GM23338 (cell line): Measurements from ENCODE around the gene PCDHB8.
"Not testable (repeated sequence)": the region's sequence is repeated elsewhere in the genome, so short reads cannot be mapped to it uniquely, and the experiment has no call there.

ENCODE experiments used
- CREB1 ChIP-seq: fragments of 250-450 bp; sonication (Bioruptor Pico); IDR thresholded peaks from 2 replicates; pipeline ENCODE4 v1.5.0; 2020; ENCODE audit warnings: low read depth, mild to moderate bottlenecking, moderate library complexity
- CTCF ChIP-seq, 2 experiments: fragments of 200-600 bp in 1 of 2; sonication (generic) in 1 of 2; conservative IDR thresholded peaks; 2 replicates each; pipeline versions ENCODE4 v1.5.1 to v1.6.1; 2016 to 2017; ENCODE audit warnings: antibody characterized with exemption in 2 of 2, low read depth in 2 of 2, mild to moderate bottlenecking in 2 of 2, moderate library complexity in 1 of 2
- ETS1 ChIP-seq: IDR thresholded peaks from 2 replicates; pipeline ENCODE4 v1.6.1; 2016; ENCODE audit warnings: antibody characterized with exemption
- EZH2 ChIP-seq: fragments of 200-600 bp; sonication (generic); IDR thresholded peaks from one replicate; pipeline ENCODE4 v1.8.0; 2017; ENCODE audit warnings: antibody characterized with exemption, mild to moderate bottlenecking, low read depth; ENCODE audit not compliant: unreplicated experiment
- EZH2phosphoT487 ChIP-seq: fragments of 200-600 bp; sonication (generic); IDR thresholded peaks from one replicate; pipeline ENCODE4 v1.8.1; 2018; ENCODE audit warnings: antibody characterized with exemption; ENCODE audit not compliant: unreplicated experiment
- JUNB ChIP-seq: IDR thresholded peaks from one replicate; pipeline ENCODE4 v1.6.1; 2016; ENCODE audit warnings: antibody characterized with exemption; ENCODE audit not compliant: unreplicated experiment
- NANOG ChIP-seq: IDR thresholded peaks from 2 replicates; pipeline ENCODE4 v1.6.1; 2016; ENCODE audit warnings: antibody characterized with exemption, borderline replicate concordance
- POLR2AphosphoS5 ChIP-seq: IDR thresholded peaks from 2 replicates; pipeline ENCODE4 v1.6.1; 2016; ENCODE audit warnings: antibody characterized with exemption, low read depth
- REST ChIP-seq: IDR thresholded peaks from one replicate; pipeline ENCODE4 v1.6.1; 2018; ENCODE audit warnings: antibody characterized with exemption; ENCODE audit not compliant: unreplicated experiment
- ZNF114 ChIP-seq: fragments of 250-450 bp; sonication (Bioruptor Pico); IDR thresholded peaks from 2 replicates; pipeline ENCODE4 v1.5.0; 2020; ENCODE audit warnings: mild to moderate bottlenecking, moderate library complexity
- ZNF331 ChIP-seq: fragments of 250-450 bp; sonication (Bioruptor Pico); IDR thresholded peaks from 2 replicates; pipeline ENCODE4 v1.5.0; 2020; ENCODE audit warnings: low read depth, mild to moderate bottlenecking, moderate library complexity
- ZNF462 ChIP-seq: fragments of 250-450 bp; sonication (Bioruptor Pico); IDR thresholded peaks from 2 replicates; pipeline ENCODE4 v1.5.0; 2020; ENCODE audit warnings: mild to moderate bottlenecking, moderate library complexity

GRCh38 chr5:141210281-141210680 is 32.7 kb downstream of the PCDHB8 start:
- not testable (repeated sequence) for TF ChIP-seq CTCF (conservative IDR thresholded peaks at IDR 0.05; ENCODE audit: low read depth in 2 of 2); EZH2phosphoT487; EZH2; CREB1 (CRISPR knock-in tag); ZNF462; REST; JUNB; POLR2AphosphoS5; ETS1; ZNF331 (CRISPR knock-in tag); ZNF114 (CRISPR knock-in tag); NANOG
